Measurements from ENCODE around the gene GPATCH2L.

The GPATCH2L gene

GRCh38 chr14:76228138-76228537 is 76.4 kb downstream of the GPATCH2L start:
- no peaks in the 10 kb centered on the region for H3K9me2 ChIP-seq (replicated peaks; ENCODE audit: insufficient read depth, low read length)
- H3K4me3 ChIP-seq (ENCODE audit: insufficient read depth, low read length, poor library complexity, severe bottlenecking) = no peak overlapping the region
- no peaks in the 10 kb centered on the region for H3F3A ChIP-seq (ENCODE audit: insufficient read depth)
- no peak overlapping the region for H2AFZ ChIP-seq (ENCODE audit: low read depth, low read length, severe bottlenecking)
- no peak overlapping the region for H3K9ac ChIP-seq (ENCODE audit: low read length)
- H3K27me3 ChIP-seq (ENCODE audit: low read length) = no peaks in the 10 kb centered on the region
- H3K9me3 ChIP-seq (ENCODE audit: insufficient read depth, low read length) = no peaks in the 10 kb centered on the region
- no peaks in the 10 kb centered on the region for H4K20me1 ChIP-seq (ENCODE audit: low read depth, low read length)
- no peaks in the 10 kb centered on the region for H3K79me2 ChIP-seq (ENCODE audit: insufficient read depth, low read length)
- TF ChIP-seq CTCF (IDR thresholded peaks at IDR 0.05; ENCODE audit: insufficient read depth, low read length, poor library complexity, severe bottlenecking) (no peak), EZH2phosphoT487 (conservative IDR thresholded peaks at IDR 0.05; ENCODE audit: low read length) (no peak)
- H3K27ac ChIP-seq (ENCODE audit: low read depth, low read length) = no peak overlapping the region
- peaks cover 4% of the 10 kb centered on the region; the same call in 1 of the 2 replicates for H3K36me3 ChIP-seq (ENCODE audit: low read length)
- no peak overlapping the region for H3K4me2 ChIP-seq (ENCODE audit: low read depth, low read length, poor library complexity, severe bottlenecking)

DNA sequence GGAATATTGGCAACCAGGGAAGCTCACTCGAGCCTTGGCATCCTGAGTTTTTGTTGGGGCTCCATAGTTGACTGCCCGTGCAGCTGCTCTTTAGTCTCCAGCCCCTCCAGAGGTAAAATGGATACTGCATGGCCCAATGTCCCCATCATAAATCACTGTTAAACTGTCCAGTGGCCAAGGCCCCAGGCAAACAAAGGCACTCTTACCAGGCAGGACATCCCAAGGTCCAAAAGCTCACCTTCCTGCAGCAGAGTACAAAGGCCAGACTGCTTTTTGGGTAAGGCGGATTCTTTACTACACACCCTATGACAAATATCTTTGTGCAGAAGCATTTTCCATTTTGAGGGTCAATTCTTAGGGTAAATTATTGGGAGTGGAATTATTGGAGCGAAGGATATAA is 81.1 kb downstream of the GPATCH2L start:
- Histone ChIP-seq H3K79me2 (ENCODE audit: insufficient read depth, low read length) (no peaks in the 10 kb centered on the region), H3K27me3 (ENCODE audit: low read length) (no peaks in the 10 kb centered on the region), H3K27ac (ENCODE audit: low read depth, low read length) (no peak overlapping the region), H3F3A (ENCODE audit: insufficient read depth) (no peaks in the 10 kb centered on the region), H3K9ac (ENCODE audit: low read length) (no peak overlapping the region), H3K4me3 (ENCODE audit: insufficient read depth, low read length, poor library complexity, severe bottlenecking) (no peak overlapping the region), H3K9me2 (replicated peaks; ENCODE audit: insufficient read depth, low read length) (no peaks in the 10 kb centered on the region), H3K9me3 (ENCODE audit: insufficient read depth, low read length) (no peaks in the 10 kb centered on the region), H2AFZ (ENCODE audit: low read depth, low read length, severe bottlenecking) (no peak overlapping the region), H4K20me1 (ENCODE audit: low read depth, low read length) (no peaks in the 10 kb centered on the region), H3K36me3 (ENCODE audit: low read length) (no peaks in the 10 kb centered on the region), H3K4me2 (ENCODE audit: low read depth, low read length, poor library complexity, severe bottlenecking) (no peak overlapping the region)
- TF ChIP-seq CTCF (IDR thresholded peaks at IDR 0.05; ENCODE audit: insufficient read depth, low read length, poor library complexity, severe bottlenecking) = no peak
- TF ChIP-seq EZH2phosphoT487 (conservative IDR thresholded peaks at IDR 0.05; ENCODE audit: low read length) = no peak

DNA sequence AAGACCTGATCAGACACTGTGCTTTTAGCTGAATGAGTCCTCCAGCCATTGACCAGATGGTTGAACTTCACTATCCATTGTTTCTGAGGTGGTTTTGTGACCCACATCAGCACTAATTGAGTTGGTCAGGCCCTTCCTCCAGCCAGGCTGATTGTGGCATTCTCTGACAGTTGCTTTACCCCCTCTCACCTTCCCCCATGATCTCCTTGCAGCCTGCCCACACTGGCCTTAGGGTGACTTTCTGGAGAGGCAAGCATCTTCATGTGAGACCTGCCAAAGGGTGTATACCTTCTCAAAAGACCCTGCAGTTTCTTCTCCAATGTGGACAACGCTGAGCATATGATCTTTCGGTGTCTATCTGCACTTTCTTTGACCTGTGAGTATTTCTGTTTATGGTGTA is 83.9 kb downstream of the GPATCH2L start:
- no peak for TF ChIP-seq EZH2phosphoT487 (conservative IDR thresholded peaks at IDR 0.05; ENCODE audit: low read length)
- no peak for TF ChIP-seq CTCF (IDR thresholded peaks at IDR 0.05; ENCODE audit: insufficient read depth, low read length, poor library complexity, severe bottlenecking)
- no peaks in the 10 kb centered on the region for H3K9me3 ChIP-seq (ENCODE audit: insufficient read depth, low read length)
- no peak overlapping the region for H3K4me2 ChIP-seq (ENCODE audit: low read depth, low read length, poor library complexity, severe bottlenecking)
- H3K4me3 ChIP-seq (ENCODE audit: insufficient read depth, low read length, poor library complexity, severe bottlenecking) = no peak overlapping the region
- no peak overlapping the region for H3K27ac ChIP-seq (ENCODE audit: low read depth, low read length)
- no peaks in the 10 kb centered on the region for H3K9me2 ChIP-seq (replicated peaks; ENCODE audit: insufficient read depth, low read length)
- H3K79me2 ChIP-seq (ENCODE audit: insufficient read depth, low read length) = no peaks in the 10 kb centered on the region
- no peaks in the 10 kb centered on the region for H3K36me3 ChIP-seq (ENCODE audit: low read length)
- no peak overlapping the region for H3K9ac ChIP-seq (ENCODE audit: low read length)
- H4K20me1 ChIP-seq (ENCODE audit: low read depth, low read length) = no peaks in the 10 kb centered on the region
- H3F3A ChIP-seq (ENCODE audit: insufficient read depth) = no peaks in the 10 kb centered on the region
- no peak overlapping the region for H2AFZ ChIP-seq (ENCODE audit: low read depth, low read length, severe bottlenecking)
- no peaks in the 10 kb centered on the region for H3K27me3 ChIP-seq (ENCODE audit: low read length)

All from SU-DHL-6 (cell line).